ENCODE data around the gene ZGLP1.
A peak's percentile ranks its signal among the peaks of the same experiment; 100 is the strongest.

Gene ZGLP1
- 0.09 to 0.19 (median 0.17) reads per million in 3 donors for total RNA-seq

DNA sequence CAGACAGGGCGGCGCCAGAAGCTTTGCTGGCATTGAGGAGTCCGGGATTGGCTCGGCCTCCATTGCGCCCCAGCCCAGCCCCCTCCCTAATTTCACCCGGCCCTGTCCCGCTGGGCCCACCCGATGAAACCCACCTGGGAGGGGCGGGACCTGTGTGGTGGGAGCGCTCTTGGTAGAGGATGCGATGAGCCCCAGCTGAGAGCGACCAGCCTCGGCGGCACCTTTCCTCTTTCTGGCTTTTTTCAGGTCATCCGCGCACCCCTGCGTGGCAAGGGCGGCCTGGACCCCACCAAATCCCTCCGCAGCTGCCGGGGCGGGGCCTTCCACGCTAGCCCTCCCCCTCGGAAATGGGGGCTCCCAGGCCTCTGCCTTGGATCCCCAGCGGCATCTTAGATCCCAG lies at the start of gene ZGLP1:
ZGLP1 (minus strand) TSS at position 393 of the 400 bp plus-strand sequence.
- Histone ChIP-seq H3K27ac (ENCODE audit: insufficient read depth, low read length, poor library complexity, severe bottlenecking) (no peak within 1 kb of the TSS), H3K36me3 (ENCODE audit: control insufficient read depth, insufficient read depth, low read length) (no peaks in the 10 kb centered on the region), H3K27me3 (replicated peaks; ENCODE audit: control insufficient read depth, insufficient read depth, low read length, poor library complexity, severe bottlenecking) (no peaks in the 10 kb centered on the region), H3K4me1 (ENCODE audit: control insufficient read depth, insufficient read depth, low read length, poor library complexity, severe bottlenecking) (no peaks in the 10 kb centered on the region), H3K9me3 (ENCODE audit: control insufficient read depth, low read length) (no peaks in the 10 kb centered on the region), H3K4me3 (ENCODE audit: insufficient read depth, low read depth, low read length, poor library complexity, severe bottlenecking) (no peak within 1 kb of the TSS)
- DNase-seq: no peak

DNA sequence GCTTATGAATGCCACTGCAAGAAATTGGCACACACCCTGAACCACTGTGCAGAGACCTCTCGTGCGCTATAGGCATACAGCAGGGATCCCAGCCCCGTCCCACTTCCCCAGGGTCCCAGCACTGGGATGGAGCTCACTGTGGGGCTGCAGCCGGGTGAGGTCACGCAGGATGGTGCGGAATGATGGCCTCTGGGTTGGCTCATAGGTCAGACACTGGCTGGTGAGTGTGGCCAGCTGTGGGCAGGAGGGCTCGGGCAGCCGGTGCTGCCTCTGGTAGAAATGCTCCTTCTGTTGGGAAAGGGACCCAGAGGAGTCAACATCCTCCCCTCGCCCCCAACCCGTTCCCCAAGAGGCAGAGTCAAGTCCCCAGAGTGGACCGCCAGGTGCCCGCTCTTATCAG lies 46.8 kb upstream of the ZGLP1 start:
- Histone ChIP-seq H3K4me1 (ENCODE audit: control insufficient read depth, insufficient read depth, low read length, poor library complexity, severe bottlenecking) (no peaks in the 10 kb centered on the region), H3K27me3 (replicated peaks; ENCODE audit: control insufficient read depth, insufficient read depth, low read length, poor library complexity, severe bottlenecking) (no peaks in the 10 kb centered on the region), H3K27ac (ENCODE audit: insufficient read depth, low read length, poor library complexity, severe bottlenecking) (no peak overlapping the region), H3K4me3 (ENCODE audit: insufficient read depth, low read depth, low read length, poor library complexity, severe bottlenecking) (no peak overlapping the region), H3K9me3 (ENCODE audit: control insufficient read depth, low read length) (no peaks in the 10 kb centered on the region), H3K36me3 (ENCODE audit: control insufficient read depth, insufficient read depth, low read length) (peaks cover 71% of the 10 kb centered on the region)
- DNase-seq: no peak

DNA sequence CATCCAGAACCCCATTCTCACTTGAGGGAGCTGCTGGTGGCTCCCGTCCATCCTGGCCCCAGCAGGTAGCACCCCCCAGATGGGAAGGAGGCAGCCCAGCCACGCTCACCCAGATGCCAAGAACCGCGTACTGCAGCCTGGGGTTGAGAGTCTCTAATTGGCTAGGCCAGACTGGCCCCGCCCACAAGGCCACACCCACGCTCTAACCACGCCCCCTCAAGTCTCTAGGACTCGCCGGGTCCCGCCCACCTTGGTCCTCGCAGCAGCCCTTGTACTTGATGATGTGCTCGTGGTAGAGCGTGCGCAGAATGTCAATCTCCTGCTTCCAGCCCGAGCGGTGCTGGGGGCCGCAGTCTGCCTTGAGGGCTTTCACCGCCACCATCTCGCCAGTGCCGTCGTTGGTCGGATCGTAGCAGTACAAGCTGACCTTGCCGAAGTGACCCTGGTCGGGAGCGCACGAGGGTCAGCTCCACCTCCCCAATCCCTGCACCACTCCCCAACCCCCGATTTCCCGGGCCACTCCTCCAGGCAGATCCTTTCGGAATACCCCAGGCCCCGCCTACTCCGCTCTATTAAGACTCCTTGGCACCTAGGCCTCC lies 44.3 kb upstream of the ZGLP1 start:
- H3K4me3 ChIP-seq (ENCODE audit: insufficient read depth, low read depth, low read length, poor library complexity, severe bottlenecking): no peak overlapping the region
- peak in 1 of 3 donors; percentile 23 for DNase-seq
- H3K9me3 ChIP-seq (ENCODE audit: control insufficient read depth, low read length): no peaks in the 10 kb centered on the region
- no peaks in the 10 kb centered on the region for H3K27me3 ChIP-seq (replicated peaks; ENCODE audit: control insufficient read depth, insufficient read depth, low read length, poor library complexity, severe bottlenecking)
- peaks cover 59% of the 10 kb centered on the region for H3K36me3 ChIP-seq (ENCODE audit: control insufficient read depth, insufficient read depth, low read length)
- no peaks in the 10 kb centered on the region for H3K4me1 ChIP-seq (ENCODE audit: control insufficient read depth, insufficient read depth, low read length, poor library complexity, severe bottlenecking)
- no peak overlapping the region for H3K27ac ChIP-seq (ENCODE audit: insufficient read depth, low read length, poor library complexity, severe bottlenecking)

DNA sequence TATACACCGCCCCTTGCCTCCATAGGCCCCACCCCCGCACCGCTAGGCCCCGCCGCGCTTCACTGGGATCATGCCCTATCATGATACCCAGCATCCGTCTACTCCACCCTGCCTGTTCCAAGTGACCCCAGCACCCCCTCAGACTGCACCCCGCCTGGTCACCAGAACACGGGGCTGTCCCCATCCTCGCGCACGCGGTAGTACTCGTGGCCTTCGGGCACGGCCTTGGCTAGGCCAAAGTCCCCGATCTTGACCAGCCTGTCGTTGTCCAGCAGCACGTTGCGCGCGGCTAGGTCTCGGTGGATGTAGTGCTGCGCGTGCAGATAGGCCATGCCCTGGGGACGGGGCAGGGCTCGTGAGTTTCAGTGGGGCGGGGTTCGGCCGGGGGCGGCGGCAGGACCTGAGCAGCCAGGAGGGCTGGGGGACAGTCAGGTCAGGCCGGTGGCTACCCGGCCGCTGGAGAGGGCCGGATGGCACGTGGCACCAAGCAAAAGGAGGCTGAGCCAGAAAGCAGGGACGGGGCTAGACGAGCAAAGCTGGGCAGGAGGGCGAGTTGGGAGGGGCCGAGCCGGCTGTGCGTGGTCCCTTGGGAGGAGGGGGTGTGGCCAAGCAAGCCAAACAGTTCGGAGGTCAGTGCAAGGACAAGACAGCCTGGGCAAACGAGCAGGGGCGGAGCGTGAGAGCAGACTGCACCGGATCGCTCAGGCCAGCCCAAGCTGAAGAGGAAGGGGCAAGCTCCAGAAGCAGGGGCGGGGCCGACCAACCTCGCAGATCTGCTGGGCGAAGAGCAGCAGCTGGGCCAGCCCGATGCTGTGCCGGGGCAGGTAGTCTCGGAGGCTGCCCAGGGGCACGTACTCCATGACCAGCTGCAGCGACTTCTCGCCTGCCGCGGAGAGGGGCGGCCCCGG lies 43.4 kb upstream of the ZGLP1 start:
- Histone ChIP-seq H3K4me1 (ENCODE audit: control insufficient read depth, insufficient read depth, low read length, poor library complexity, severe bottlenecking) (no peaks in the 10 kb centered on the region), H3K27me3 (replicated peaks; ENCODE audit: control insufficient read depth, insufficient read depth, low read length, poor library complexity, severe bottlenecking) (no peaks in the 10 kb centered on the region), H3K36me3 (ENCODE audit: control insufficient read depth, insufficient read depth, low read length) (peaks cover 53% of the 10 kb centered on the region), H3K4me3 (ENCODE audit: insufficient read depth, low read depth, low read length, poor library complexity, severe bottlenecking) (no peak overlapping the region), H3K27ac (ENCODE audit: insufficient read depth, low read length, poor library complexity, severe bottlenecking) (no peak overlapping the region), H3K9me3 (ENCODE audit: control insufficient read depth, low read length) (no peaks in the 10 kb centered on the region)
- DNase-seq: no peak

DNA sequence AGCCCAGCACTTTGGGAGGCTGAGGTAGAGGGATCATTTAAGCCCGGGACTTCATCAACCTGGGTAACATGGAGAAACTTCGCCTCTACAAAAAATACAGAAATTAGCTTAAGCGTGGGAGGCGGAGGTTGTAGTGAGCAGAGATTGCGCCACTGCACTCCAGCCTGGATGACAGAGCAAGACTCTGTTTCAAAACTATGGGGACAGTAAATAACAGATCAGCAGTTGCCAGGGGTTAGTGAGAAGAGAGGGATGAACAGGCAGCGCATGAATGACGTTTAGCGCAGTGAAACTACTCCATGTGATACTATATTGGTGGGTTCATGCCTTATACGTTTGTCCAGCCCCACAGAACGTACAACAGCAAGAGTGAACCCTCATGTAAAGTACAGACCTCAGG lies 36.9 kb upstream of the ZGLP1 start:
- no peaks in the 10 kb centered on the region for H3K4me1 ChIP-seq (ENCODE audit: control insufficient read depth, insufficient read depth, low read length, poor library complexity, severe bottlenecking)
- H3K9me3 ChIP-seq (ENCODE audit: control insufficient read depth, low read length): no peaks in the 10 kb centered on the region
- no peak for DNase-seq
- H3K36me3 ChIP-seq (ENCODE audit: control insufficient read depth, insufficient read depth, low read length): peaks cover 6% of the 10 kb centered on the region
- H3K4me3 ChIP-seq (ENCODE audit: insufficient read depth, low read depth, low read length, poor library complexity, severe bottlenecking): no peak overlapping the region
- H3K27ac ChIP-seq (ENCODE audit: insufficient read depth, low read length, poor library complexity, severe bottlenecking): no peak overlapping the region
- H3K27me3 ChIP-seq (replicated peaks; ENCODE audit: control insufficient read depth, insufficient read depth, low read length, poor library complexity, severe bottlenecking): no peaks in the 10 kb centered on the region

DNA sequence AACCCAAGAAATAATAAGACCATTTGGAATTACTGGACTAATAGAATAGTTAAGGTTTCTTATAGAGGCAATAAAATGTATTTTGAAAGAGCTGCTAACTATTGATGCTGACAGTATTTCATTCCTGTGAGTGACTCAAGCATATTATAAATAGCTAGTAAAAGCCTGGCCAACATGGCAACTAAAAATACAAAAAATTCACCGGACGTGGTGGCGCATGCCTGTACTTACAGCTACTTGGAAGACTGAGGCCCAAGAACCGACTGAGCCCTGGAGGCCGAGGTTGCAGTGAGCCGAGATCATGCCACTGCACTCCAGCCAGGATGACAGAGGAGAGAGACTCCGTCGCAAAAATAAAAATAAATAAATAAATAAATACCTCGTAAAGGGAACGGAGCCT lies 35.2 kb upstream of the ZGLP1 start:
- H3K36me3 ChIP-seq (ENCODE audit: control insufficient read depth, insufficient read depth, low read length): no peaks in the 10 kb centered on the region
- no peak overlapping the region for H3K27ac ChIP-seq (ENCODE audit: insufficient read depth, low read length, poor library complexity, severe bottlenecking)
- no peaks in the 10 kb centered on the region for H3K27me3 ChIP-seq (replicated peaks; ENCODE audit: control insufficient read depth, insufficient read depth, low read length, poor library complexity, severe bottlenecking)
- peaks cover 4% of the 10 kb centered on the region for H3K4me1 ChIP-seq (ENCODE audit: control insufficient read depth, insufficient read depth, low read length, poor library complexity, severe bottlenecking)
- no peak overlapping the region for H3K4me3 ChIP-seq (ENCODE audit: insufficient read depth, low read depth, low read length, poor library complexity, severe bottlenecking)
- no peak for DNase-seq
- no peaks in the 10 kb centered on the region for H3K9me3 ChIP-seq (ENCODE audit: control insufficient read depth, low read length)

DNA sequence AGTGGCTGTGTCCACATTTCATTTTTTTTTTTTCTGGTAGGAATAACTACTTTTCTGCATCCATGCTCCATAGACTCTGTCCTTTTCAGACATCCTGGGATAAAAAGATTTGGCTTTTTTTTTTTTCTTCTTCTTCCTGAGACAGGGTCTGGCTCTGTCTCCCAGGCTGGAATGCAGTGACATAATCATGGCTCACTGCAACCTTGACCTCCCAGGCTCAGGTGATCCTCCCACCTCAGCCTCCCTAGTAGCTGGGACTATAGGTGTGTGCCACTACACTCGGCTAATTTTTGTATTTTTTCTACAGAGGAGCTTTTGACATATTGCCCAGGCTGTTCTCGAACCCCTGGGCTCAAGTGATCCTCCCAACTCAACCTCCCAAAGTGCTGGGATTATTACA lies 33.9 kb upstream of the ZGLP1 start:
- Histone ChIP-seq H3K4me1 (ENCODE audit: control insufficient read depth, insufficient read depth, low read length, poor library complexity, severe bottlenecking) (peaks cover 15% of the 10 kb centered on the region), H3K36me3 (ENCODE audit: control insufficient read depth, insufficient read depth, low read length) (no peaks in the 10 kb centered on the region), H3K9me3 (ENCODE audit: control insufficient read depth, low read length) (no peaks in the 10 kb centered on the region), H3K27me3 (replicated peaks; ENCODE audit: control insufficient read depth, insufficient read depth, low read length, poor library complexity, severe bottlenecking) (no peaks in the 10 kb centered on the region), H3K4me3 (ENCODE audit: insufficient read depth, low read depth, low read length, poor library complexity, severe bottlenecking) (no peak overlapping the region), H3K27ac (ENCODE audit: insufficient read depth, low read length, poor library complexity, severe bottlenecking) (no peak overlapping the region)
- DNase-seq: no peak

DNA sequence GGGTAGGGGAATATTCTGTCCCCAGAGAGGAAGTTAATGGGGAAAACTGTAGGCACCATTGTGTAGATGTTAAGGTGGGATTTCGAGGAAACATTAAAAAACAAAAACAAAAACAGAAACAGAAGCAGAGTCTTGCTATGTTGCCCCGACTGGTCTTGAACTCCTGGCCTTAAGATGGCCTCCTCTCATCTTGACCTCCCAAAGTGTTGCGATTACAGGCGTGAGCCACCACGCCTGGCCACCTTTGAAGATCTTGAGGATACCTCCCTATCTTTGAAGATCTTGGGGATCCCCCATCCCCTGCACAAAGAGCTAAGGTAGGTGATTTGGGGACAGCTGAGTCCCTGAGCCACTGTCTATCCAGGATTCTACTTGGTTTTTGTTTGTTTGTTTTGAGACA lies 30.4 kb upstream of the ZGLP1 start:
- no peak for DNase-seq
- H3K4me3 ChIP-seq (ENCODE audit: insufficient read depth, low read depth, low read length, poor library complexity, severe bottlenecking): peak overlapping the region; percentile 85
- peaks cover 14% of the 10 kb centered on the region for H3K36me3 ChIP-seq (ENCODE audit: control insufficient read depth, insufficient read depth, low read length)
- peaks cover 22% of the 10 kb centered on the region for H3K4me1 ChIP-seq (ENCODE audit: control insufficient read depth, insufficient read depth, low read length, poor library complexity, severe bottlenecking)
- no peaks in the 10 kb centered on the region for H3K27me3 ChIP-seq (replicated peaks; ENCODE audit: control insufficient read depth, insufficient read depth, low read length, poor library complexity, severe bottlenecking)
- peak overlapping the region; percentile 71 for H3K27ac ChIP-seq (ENCODE audit: insufficient read depth, low read length, poor library complexity, severe bottlenecking)
- H3K9me3 ChIP-seq (ENCODE audit: control insufficient read depth, low read length): no peaks in the 10 kb centered on the region

DNA sequence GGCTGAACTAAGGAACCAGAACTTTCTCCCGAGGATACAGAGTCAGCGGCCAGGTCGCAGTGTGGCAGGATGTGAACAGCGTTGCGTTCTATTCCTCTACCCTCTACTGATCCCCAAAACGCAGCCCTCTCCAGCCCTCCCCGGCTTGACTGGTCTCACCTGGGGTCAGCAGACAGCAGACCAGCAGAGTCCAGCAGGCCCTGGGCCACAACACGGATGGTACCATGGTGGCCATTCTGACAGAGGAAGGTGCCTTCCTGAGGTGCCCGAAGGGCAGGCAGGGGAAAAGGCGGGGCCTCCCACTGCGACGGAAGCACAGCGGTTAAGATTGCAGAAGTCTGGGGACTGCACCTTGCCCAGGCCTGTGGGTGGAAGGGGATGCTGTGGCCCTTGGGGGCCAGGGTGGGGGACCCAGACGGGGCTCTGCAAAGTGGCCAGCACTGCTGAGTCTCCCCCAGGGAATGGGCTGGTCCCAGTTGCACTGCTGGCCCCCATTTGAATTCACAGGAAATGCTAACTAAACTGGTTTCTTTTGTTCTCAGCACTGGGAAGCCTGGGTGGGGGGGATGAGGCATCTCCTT lies 29.9 kb upstream of the ZGLP1 start, which contains the start of gene ICAM3:
ICAM3 (minus strand) TSS at position 245 of the 581 bp plus-strand sequence; CDS start at position 235, 10 bp downstream.
- peak in 2 of 3 donors; percentile 24 to 35 for DNase-seq
- H3K4me3 ChIP-seq (ENCODE audit: insufficient read depth, low read depth, low read length, poor library complexity, severe bottlenecking): peak within 1 kb of the TSS; percentile 85
- H3K36me3 ChIP-seq (ENCODE audit: control insufficient read depth, insufficient read depth, low read length): peaks cover 19% of the 10 kb centered on the region
- peak within 1 kb of the TSS; percentile 71 for H3K27ac ChIP-seq (ENCODE audit: insufficient read depth, low read length, poor library complexity, severe bottlenecking)
- no peaks in the 10 kb centered on the region for H3K9me3 ChIP-seq (ENCODE audit: control insufficient read depth, low read length)
- H3K4me1 ChIP-seq (ENCODE audit: control insufficient read depth, insufficient read depth, low read length, poor library complexity, severe bottlenecking): peaks cover 22% of the 10 kb centered on the region
- no peaks in the 10 kb centered on the region for H3K27me3 ChIP-seq (replicated peaks; ENCODE audit: control insufficient read depth, insufficient read depth, low read length, poor library complexity, severe bottlenecking)

DNA sequence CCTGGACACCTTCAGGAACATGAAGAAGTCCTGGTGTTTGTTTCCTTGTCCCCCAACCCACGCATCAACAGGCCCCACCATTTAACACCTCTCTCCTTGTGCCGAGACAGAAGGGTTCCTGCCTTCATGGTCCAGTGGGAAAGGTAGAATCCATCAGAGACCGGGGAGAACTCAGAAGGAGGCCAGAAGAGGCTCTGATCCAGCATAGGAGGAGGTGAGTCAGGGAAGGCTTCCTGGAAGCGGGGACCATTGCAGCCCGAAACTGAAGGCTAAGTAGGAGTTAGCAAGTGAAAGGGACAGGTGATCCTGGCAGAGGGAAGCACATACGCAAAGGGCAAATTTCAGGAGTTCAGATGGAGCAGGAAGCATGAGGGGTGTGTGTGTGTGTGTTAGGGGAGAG lies 29.3 kb upstream of the ZGLP1 start:
- peaks cover 24% of the 10 kb centered on the region for H3K4me1 ChIP-seq (ENCODE audit: control insufficient read depth, insufficient read depth, low read length, poor library complexity, severe bottlenecking)
- peak overlapping the region; percentile 85 for H3K4me3 ChIP-seq (ENCODE audit: insufficient read depth, low read depth, low read length, poor library complexity, severe bottlenecking)
- peaks cover 20% of the 10 kb centered on the region for H3K36me3 ChIP-seq (ENCODE audit: control insufficient read depth, insufficient read depth, low read length)
- no peaks in the 10 kb centered on the region for H3K9me3 ChIP-seq (ENCODE audit: control insufficient read depth, low read length)
- H3K27ac ChIP-seq (ENCODE audit: insufficient read depth, low read length, poor library complexity, severe bottlenecking): peak overlapping the region; percentile 71
- no peak for DNase-seq
- no peaks in the 10 kb centered on the region for H3K27me3 ChIP-seq (replicated peaks; ENCODE audit: control insufficient read depth, insufficient read depth, low read length, poor library complexity, severe bottlenecking)

Data from effector memory CD4-positive, alpha-beta T cell (primary cell).